Heart right ventricle (tissue), 16 donors: ENCODE data around the gene CMTR2. TPM values are rescaled to one million over a fixed set of nuclear protein-coding genes. Genes with fewer than 3 reads are reported as not detected.

Source experiments
- ATAC-seq, 8 donors: fragments of 200-7000 bp; cut with Tn5 transposase; one replicate each; pipeline ENCODE4 v1.9.1; 2020; ENCODE audit warnings: mild to moderate bottlenecking in 8 of 8, moderate library complexity in 8 of 8, moderate number of reproducible peaks in 1 of 8
- DNase-seq, 2 donors: peaks; one replicate each; pipeline ENCODE4 v3.0.0-alpha.2; 2020
- H3K27ac ChIP-seq, 10 donors: fragments of 200-600 bp; sonication (generic) in 2 of 10; one replicate each; pipeline versions ENCODE4 v1.5.0 to v1.8.0; 2020 to 2022; ENCODE audit warnings: mild to moderate bottlenecking in 3 of 10
- H3K27me3 ChIP-seq, 7 donors: fragments of 200-600 bp; one replicate each; pipeline ENCODE4 v1.8.0; 2021 to 2022; ENCODE audit warnings: mild to moderate bottlenecking in 2 of 7
- H3K36me3 ChIP-seq, 9 donors: fragments of 200-600 bp; sonication (generic) in 1 of 9; one replicate each; pipeline versions ENCODE4 v1.5.0 to v1.8.0; 2020 to 2022; ENCODE audit warnings: mild to moderate bottlenecking in 2 of 9
- H3K4me1 ChIP-seq, 9 donors: fragments of 200-600 bp; sonication (generic) in 1 of 9; one replicate each; pipeline versions ENCODE4 v1.5.0 to v1.8.0; 2020 to 2022; ENCODE audit warnings: mild to moderate bottlenecking in 4 of 9
- H3K4me3 ChIP-seq, 10 donors: fragments of 200-600 bp; sonication (generic) in 2 of 10; one replicate each; pipeline versions ENCODE4 v1.5.0 to v1.8.0; 2020 to 2022; ENCODE audit warnings: mild to moderate bottlenecking in 7 of 10, moderate library complexity in 2 of 10
- H3K9me3 ChIP-seq, 11 donors: fragments of 200-600 bp in 10 of 11; sonication (generic) in 2 of 11; one replicate each; pipeline versions ENCODE4 v1.5.0 to v1.8.0; 2013 to 2022; ENCODE audit warnings: mild to moderate bottlenecking in 2 of 11, control low read depth in 1 of 11, moderate library complexity in 1 of 11
- CTCF ChIP-seq, 9 donors: fragments of 200-600 bp; sonication (generic) in 2 of 9; IDR thresholded peaks; one replicate each; pipeline versions ENCODE4 v1.5.0 to v1.8.0; 2021 to 2022; ENCODE audit warnings: antibody characterized with exemption in 9 of 9, mild to moderate bottlenecking in 5 of 9, moderate library complexity in 1 of 9
- WGBS, 2 donors: extraction: QIAGEN DNeasy Blood & Tissue Kit; methylation state at CpG; one replicate each; pipeline ENCODE4 v1.1.7; 2013; ENCODE audit warnings: inconsistent platforms in 1 of 2; 5-methylcytosine and 5-hydroxymethylcytosine counted together
- intact Hi-C, 10 donors: fragments of 100-400 bp; cut with DNase I; formaldehyde crosslinking; loops; one replicate each; pipeline versions ENCODE4 v1.11.1 to v1.14.2; 2022
- polyA plus RNA-seq, 2 donors: library from polyadenylated mRNA; stranded (reverse); fragments of 200-250 nt; gene quantifications; one replicate each; pipeline ENCODE4 v1.2.3, GENCODE V29; 2013
- total RNA-seq, 10 donors: library from RNA; stranded (reverse); fragmentation: NEBNext Ultra II Directional in 3 of 10; extraction: Animal tissue kit (Norgen Biotek cat#: 25700) in 3 of 10; gene quantifications; one replicate each; pipeline versions ENCODE4 v1.2.1 to v1.2.4, GENCODE V29; 2021 to 2023
- donor health status: Arrhythmogenic right ventricular cardiomyopathy.
- donor health status: ischemic (EF 13 %, LVEDD 7.1; RV severe dilation, severe dysfunction).
- donor health status: healthy with polysubstance abuse.
- donor health status: DM: no; HTN: yes; CAD: no.
- donor health status: DM: no; HTN: no; CAD: no.
- donor health status: ischemic (EF 25% LVEDD 6.9; RV normal size, moderate dysfunction).
- donor health status: ischemic (EF 25% LVEDD 5.7; RV mildly dilated, moderate dysfunction).
- donor health status: healthy.
- donor health status: DM: yes; HTN: yes; CAD: no.
- donor health status: Ischemic cardiomyopathy.
- donor health status: ischemic (EF 35%, LVEDD 5.7; RV mildly dilated, moderate dysfunction).
- donor health status: nonischemic (EF 11% LVEDD 7.7; RV severe dilation, severe dysfunction).
- donor health status: DM: yes; HTN: yes; CAD: no.
- donor health status: PGD.
- donor health status: ischemic (EF 29% LVEDD 5.4; RV normal size, mild dysfunction).
- donor health status: nonischemic (EF 23%, LVEDD 6.1; RV moderate dilation, normal function).

Gene CMTR2
- total and polyA plus RNA-seq, 12 donors: 2.7 to 11.6 (median 8.3) TPM

DNA sequence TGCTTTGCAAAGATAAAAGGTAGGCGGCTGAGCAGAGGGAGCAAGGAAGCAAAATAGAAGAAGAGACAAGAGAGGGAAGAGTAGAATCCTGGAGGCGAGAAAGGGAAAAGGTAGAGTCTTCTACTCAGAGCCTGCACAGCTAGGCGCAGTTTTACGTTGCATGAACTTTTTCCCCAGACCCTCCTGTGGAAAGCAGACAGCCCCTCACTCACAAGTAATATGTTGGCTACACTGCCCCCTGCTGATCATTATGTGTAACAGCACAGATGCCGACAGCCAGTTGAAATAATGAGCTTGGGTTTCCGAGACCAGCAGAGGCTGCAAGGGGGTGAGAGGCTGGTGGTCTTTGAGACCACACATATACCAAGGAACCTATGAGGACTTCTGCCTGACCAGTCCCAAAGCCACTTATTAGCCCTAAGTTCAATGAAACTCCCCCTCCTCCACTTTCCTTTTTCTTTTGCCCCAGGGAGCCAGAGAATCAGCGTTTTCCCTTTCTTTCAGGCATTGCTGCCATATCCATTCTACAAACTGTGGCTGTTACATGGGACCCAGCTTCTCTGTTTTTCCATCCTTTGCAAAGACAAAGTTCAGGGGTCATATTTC is 22.5 kb upstream of the CMTR2 start:
- 20 to 24% methylated on average over 7 of the region's 7 CpGs for WGBS, 2 donors
- Histone ChIP-seq H3K27me3 (peaks cover 0 to 46% (median 19%) of the 10 kb centered on the region in 7 donors), H3K4me1 (no peaks in the 10 kb centered on the region), H3K9me3 (no peaks in the 10 kb centered on the region), H3K36me3 (no peaks in the 10 kb centered on the region), H3K27ac (no peak overlapping the region), H3K4me3 (no peak overlapping the region)
- intact Hi-C loops: loop anchor here in 4 of 10 donors (2.0 to 10.0 kb wide), 4 partner anchors 21 to 97 kb away; partner anchors contain the start of gene HYDIN (in 1 of the 4)
- DNase-seq (no peak), ATAC-seq (no peak)
- peak; percentile 41 to 79 (median 69) for TF ChIP-seq CTCF (IDR thresholded peaks at IDR 0.05)

DNA sequence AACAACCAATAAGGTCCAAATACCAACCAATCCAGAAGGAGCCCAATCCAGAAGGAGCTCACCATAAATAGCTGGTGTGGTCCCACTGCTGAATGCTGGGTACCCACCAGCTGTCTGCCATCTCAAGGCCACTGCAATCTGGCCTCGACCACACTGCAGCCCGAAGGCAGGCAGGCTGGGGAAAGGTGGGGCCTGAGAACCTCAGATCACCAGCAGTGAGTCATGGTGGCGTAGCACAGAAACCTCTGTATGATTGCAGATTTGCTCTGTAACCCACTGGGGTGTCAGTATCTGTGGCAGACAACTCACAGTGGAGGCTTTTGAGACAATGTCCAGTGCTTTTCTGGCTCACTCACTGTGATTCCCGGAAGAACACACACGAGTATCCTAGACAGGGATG is 14.7 kb upstream of the CMTR2 start:
- Histone ChIP-seq H3K27me3 (peaks cover 0 to 22% (median 3%) of the 10 kb centered on the region in 7 donors), H3K4me1 (no peaks in the 10 kb centered on the region), H3K4me3 (no peak overlapping the region), H3K36me3 (no peaks in the 10 kb centered on the region), H3K27ac (no peak overlapping the region), H3K9me3 (peaks cover 0 to 19% (median 0%) of the 10 kb centered on the region in 11 donors)
- TF ChIP-seq CTCF (IDR thresholded peaks at IDR 0.05): no peak
- DNase-seq (no peak), ATAC-seq (no peak)
- WGBS, 2 donors: 80 to 82% methylated on average over 5 of the region's 5 CpGs
- intact Hi-C loops: loop anchor here in 1 of 10 donors (10.0 kb wide), 1 partner anchor 49 kb away; no protein-coding TSS in a partner anchor

GRCh38 chr16:71297341-71297634 is 8.1 kb upstream of the CMTR2 start:
- TF ChIP-seq CTCF (IDR thresholded peaks at IDR 0.05): no peak
- no peak overlapping the region for H3K4me3 ChIP-seq
- DNase-seq (no peak), ATAC-seq (no peak)
- 56 to 59% methylated on average over 2 of the region's 2 CpGs for WGBS, 2 donors
- peaks cover 0 to 54% (median 7%) of the 10 kb centered on the region in 7 donors for H3K27me3 ChIP-seq
- no peaks in the 10 kb centered on the region for H3K36me3 ChIP-seq
- H3K27ac ChIP-seq: no peak overlapping the region
- H3K4me1 ChIP-seq: no peaks in the 10 kb centered on the region
- no peaks in the 10 kb centered on the region for H3K9me3 ChIP-seq
- intact Hi-C loops: no loop called here

- ATAC-seq (no peak), DNase-seq (no peak)
- H3K4me1 ChIP-seq: no peaks in the 10 kb centered on the region
- no peak overlapping the region for H3K4me3 ChIP-seq
- no peaks in the 10 kb centered on the region for H3K36me3 ChIP-seq
- WGBS, 2 donors: 70 to 72% methylated on average over 3 of the region's 3 CpGs
- H3K27ac ChIP-seq: no peak overlapping the region
- no peaks in the 10 kb centered on the region for H3K9me3 ChIP-seq
- intact Hi-C loops: no loop called here
- peaks cover 0 to 55% (median 7%) of the 10 kb centered on the region in 7 donors for H3K27me3 ChIP-seq
- no peak for TF ChIP-seq CTCF (IDR thresholded peaks at IDR 0.05)
Observed at GRCh38 chr16:71296584-71297340, 7.6 kb upstream of the CMTR2 start.
